Measurements from ENCODE around the gene THOC6. TPM values are rescaled to one million over a fixed set of nuclear protein-coding genes. Genes with fewer than 3 reads are reported as not detected.

Gene THOC6
- total RNA-seq, 1 experiment from 2014 or later, result 76.5 TPM

- TF ChIP-seq NFYB (CRISPR knock-in tag; conservative IDR thresholded peaks at IDR 0.05; ENCODE audit: low read depth), result no peak
- no peak for TF ChIP-seq SMAD4 (CRISPR knock-in tag; IDR thresholded peaks at IDR 0.05)
- TF ChIP-seq PRRX2 (CRISPR knock-in tag; IDR thresholded peaks at IDR 0.05), result no peak
- TF ChIP-seq JAZF1 (CRISPR knock-in tag; IDR thresholded peaks at IDR 0.05), result no peak
- TF ChIP-seq, protein P1, sequence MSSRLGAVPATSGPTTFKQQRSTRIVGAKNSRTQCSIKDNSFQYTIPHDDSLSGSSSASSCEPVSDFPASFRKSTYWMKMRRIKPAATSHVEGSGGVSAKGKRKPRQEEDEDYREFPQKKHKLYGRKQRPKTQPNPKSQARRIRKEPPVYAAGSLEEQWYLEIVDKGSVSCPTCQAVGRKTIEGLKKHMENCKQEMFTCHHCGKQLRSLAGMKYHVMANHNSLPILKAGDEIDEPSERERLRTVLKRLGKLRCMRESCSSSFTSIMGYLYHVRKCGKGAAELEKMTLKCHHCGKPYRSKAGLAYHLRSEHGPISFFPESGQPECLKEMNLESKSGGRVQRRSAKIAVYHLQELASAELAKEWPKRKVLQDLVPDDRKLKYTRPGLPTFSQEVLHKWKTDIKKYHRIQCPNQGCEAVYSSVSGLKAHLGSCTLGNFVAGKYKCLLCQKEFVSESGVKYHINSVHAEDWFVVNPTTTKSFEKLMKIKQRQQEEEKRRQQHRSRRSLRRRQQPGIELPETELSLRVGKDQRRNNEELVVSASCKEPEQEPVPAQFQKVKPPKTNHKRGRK (CRISPR knock-in tag; IDR thresholded peaks at IDR 0.05; ENCODE audit: borderline replicate concordance), result no peak
- no peak for TF ChIP-seq ZBTB21 (CRISPR knock-in tag; IDR thresholded peaks at IDR 0.05; ENCODE audit: borderline replicate concordance)
- TF ChIP-seq ZNF121 (CRISPR knock-in tag; IDR thresholded peaks at IDR 0.05), result 0 out of 2 replicates have a peak, but pooled peaks have one; percentile 25
- no peak for TF ChIP-seq EMX1 (CRISPR knock-in tag; IDR thresholded peaks at IDR 0.05)
- peak; percentile 83; the same call in 1 of the 2 replicates for TF ChIP-seq TEAD1 (CRISPR knock-in tag; IDR thresholded peaks at IDR 0.05)
- TF ChIP-seq, protein P2, sequence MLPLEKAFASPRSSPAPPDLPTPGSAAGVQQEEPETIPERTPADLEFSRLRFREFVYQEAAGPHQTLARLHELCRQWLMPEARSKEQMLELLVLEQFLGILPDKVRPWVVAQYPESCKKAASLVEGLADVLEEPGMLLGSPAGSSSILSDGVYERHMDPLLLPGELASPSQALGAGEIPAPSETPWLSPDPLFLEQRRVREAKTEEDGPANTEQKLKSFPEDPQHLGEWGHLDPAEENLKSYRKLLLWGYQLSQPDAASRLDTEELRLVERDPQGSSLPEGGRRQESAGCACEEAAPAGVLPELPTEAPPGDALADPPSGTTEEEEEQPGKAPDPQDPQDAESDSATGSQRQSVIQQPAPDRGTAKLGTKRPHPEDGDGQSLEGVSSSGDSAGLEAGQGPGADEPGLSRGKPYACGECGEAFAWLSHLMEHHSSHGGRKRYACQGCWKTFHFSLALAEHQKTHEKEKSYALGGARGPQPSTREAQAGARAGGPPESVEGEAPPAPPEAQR (CRISPR knock-in tag; IDR thresholded peaks at IDR 0.05), result no peak
- TF ChIP-seq, protein P3, sequence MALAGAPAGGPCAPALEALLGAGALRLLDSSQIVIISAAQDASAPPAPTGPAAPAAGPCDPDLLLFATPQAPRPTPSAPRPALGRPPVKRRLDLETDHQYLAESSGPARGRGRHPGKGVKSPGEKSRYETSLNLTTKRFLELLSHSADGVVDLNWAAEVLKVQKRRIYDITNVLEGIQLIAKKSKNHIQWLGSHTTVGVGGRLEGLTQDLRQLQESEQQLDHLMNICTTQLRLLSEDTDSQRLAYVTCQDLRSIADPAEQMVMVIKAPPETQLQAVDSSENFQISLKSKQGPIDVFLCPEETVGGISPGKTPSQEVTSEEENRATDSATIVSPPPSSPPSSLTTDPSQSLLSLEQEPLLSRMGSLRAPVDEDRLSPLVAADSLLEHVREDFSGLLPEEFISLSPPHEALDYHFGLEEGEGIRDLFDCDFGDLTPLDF (CRISPR knock-in tag; IDR thresholded peaks at IDR 0.05), result no peak
- TF ChIP-seq CREB1 (CRISPR knock-in tag; IDR thresholded peaks at IDR 0.05), result no peak
- TF ChIP-seq GTF2I (CRISPR knock-in tag; conservative IDR thresholded peaks at IDR 0.05), result no peak
- TF ChIP-seq, protein P4, sequence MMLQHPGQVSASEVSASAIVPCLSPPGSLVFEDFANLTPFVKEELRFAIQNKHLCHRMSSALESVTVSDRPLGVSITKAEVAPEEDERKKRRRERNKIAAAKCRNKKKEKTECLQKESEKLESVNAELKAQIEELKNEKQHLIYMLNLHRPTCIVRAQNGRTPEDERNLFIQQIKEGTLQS (CRISPR knock-in tag; conservative IDR thresholded peaks at IDR 0.05), result no peak
- peak; percentile 41; the same call in 1 of the 2 replicates for TF ChIP-seq FOXK1 (CRISPR knock-in tag; IDR thresholded peaks at IDR 0.05)
- no peak for TF ChIP-seq ZNF219 (CRISPR knock-in tag; IDR thresholded peaks at IDR 0.05; ENCODE audit: borderline replicate concordance)
These were observed 14.1 kb upstream of the THOC6 start (continued) for GRCh38 chr16:3009568-3010390.

DNA sequence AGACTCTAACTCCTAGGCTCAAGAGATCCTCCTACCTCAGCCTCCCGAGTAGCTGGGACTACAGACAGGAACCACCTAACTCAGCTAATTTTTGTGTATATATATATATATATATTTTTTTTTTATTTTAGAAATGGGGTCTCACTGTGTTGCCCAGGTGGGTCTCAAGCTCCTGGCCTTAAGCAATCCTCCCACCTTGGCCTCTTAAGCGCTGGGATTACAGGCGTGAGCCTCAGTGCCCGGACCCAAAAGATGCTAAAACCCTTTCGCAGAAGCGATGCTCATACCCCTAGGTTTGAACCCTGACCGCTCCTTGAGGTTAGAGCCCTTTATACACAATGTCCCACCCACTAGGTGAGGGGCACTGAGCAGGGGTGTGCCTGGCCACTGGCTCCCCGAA, 13.3 kb upstream of the THOC6 start:
- Mint-ChIP-seq H3K27me3 (ENCODE audit: low read depth) (peaks cover 3% of the 10 kb centered on the region; the same call in 1 of the 2 replicates), H3K4me1 (peaks cover 80% of the 10 kb centered on the region), H3K9me3 (no peaks in the 10 kb centered on the region), H3K4me3 (peak overlapping the region; percentile 74), H3K27ac (peak overlapping the region; percentile 100), H3K36me3 (peaks cover 7% of the 10 kb centered on the region)
- ChIA-PET POLR2A (interaction anchor here (0.6 to 13.9 kb wide), 10 partner anchors 11 to 860 kb away, joined by 3 to 502 read pairs (median 4); partner anchors contain the start of genes CLDN6, HCFC1R1, THOC6 and TNFRSF12A), CTCF (interaction anchor here (1.2 to 13.4 kb wide), 6 partner anchors 9 to 98 kb away, joined by 4 to 360 read pairs (median 6); partner anchors contain the start of genes CLDN6, HCFC1R1, PAQR4 and THOC6)
- no peak for ATAC-seq
- TF ChIP-seq ATF2 (CRISPR knock-in tag; IDR thresholded peaks at IDR 0.05; ENCODE audit: borderline replicate concordance, low read depth) (no peak), NR1H2 (CRISPR knock-in tag; IDR thresholded peaks at IDR 0.05) (no peak), ESRRA (CRISPR knock-in tag; IDR thresholded peaks at IDR 0.05; ENCODE audit: borderline replicate concordance) (no peak), MXD4 (CRISPR knock-in tag; IDR thresholded peaks at IDR 0.05; ENCODE audit: borderline replicate concordance) (no peak), ZNF121 (CRISPR knock-in tag; IDR thresholded peaks at IDR 0.05) (peak; percentile 70)
- DNase-seq (ENCODE audit: low spot score), result no peak

Data from WTC11 (cell line).